Measurements from ENCODE around the gene GRK1. TPM values are rescaled to one million over a fixed set of nuclear protein-coding genes. Genes with fewer than 3 reads are reported as not detected.
A peak's percentile ranks its signal among the peaks of the same experiment; 100 is the strongest.

Gene GRK1
- total and polyA plus RNA-seq, 8 donors: 0.02 to 0.04 TPM; not detected in 6

DNA sequence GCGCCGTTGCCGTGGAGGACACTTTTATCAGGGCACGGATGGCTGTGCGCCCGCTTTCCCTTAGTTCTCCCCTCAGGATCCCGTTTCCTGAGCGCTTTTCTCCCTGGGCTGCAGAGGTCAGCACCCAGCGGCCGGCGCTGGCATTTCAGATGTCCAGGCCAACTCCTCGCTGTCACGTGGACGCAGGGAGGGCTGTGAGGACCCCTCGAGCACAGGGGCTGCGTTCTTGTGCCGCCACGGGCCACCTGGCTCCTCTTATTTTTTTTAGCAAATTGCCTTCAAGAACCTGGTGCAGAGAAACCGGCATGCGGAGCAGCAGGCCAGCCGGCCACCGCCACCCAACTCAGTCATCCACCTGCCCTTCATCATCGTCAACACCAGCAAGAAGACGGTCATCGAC is 31.3 kb upstream of the GRK1 start:
- FAIRE-seq: no peak
- H3K4me1 ChIP-seq: no peaks in the 10 kb centered on the region
- peak in 2 of 6 donors; percentile 25 to 46 for DNase-seq
- peaks cover 0 to 18% (median 4%) of the 10 kb centered on the region in 3 donors for H3K36me3 ChIP-seq
- no peaks in the 10 kb centered on the region for H3K9me3 ChIP-seq
- H3K27ac ChIP-seq: no peak overlapping the region
- TF ChIP-seq, protein P1, sequence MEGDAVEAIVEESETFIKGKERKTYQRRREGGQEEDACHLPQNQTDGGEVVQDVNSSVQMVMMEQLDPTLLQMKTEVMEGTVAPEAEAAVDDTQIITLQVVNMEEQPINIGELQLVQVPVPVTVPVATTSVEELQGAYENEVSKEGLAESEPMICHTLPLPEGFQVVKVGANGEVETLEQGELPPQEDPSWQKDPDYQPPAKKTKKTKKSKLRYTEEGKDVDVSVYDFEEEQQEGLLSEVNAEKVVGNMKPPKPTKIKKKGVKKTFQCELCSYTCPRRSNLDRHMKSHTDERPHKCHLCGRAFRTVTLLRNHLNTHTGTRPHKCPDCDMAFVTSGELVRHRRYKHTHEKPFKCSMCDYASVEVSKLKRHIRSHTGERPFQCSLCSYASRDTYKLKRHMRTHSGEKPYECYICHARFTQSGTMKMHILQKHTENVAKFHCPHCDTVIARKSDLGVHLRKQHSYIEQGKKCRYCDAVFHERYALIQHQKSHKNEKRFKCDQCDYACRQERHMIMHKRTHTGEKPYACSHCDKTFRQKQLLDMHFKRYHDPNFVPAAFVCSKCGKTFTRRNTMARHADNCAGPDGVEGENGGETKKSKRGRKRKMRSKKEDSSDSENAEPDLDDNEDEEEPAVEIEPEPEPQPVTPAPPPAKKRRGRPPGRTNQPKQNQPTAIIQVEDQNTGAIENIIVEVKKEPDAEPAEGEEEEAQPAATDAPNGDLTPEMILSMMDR (IDR thresholded peaks at IDR 0.05): no peak
- ATAC-seq: no peak
- no peaks in the 10 kb centered on the region for H3K27me3 ChIP-seq
- 96 to 98% methylated on average over 25 of the region's 25 CpGs for WGBS, 2 donors
- intact Hi-C loops (cut with DNase I): no loop called here
- H3K4me3 ChIP-seq: no peak overlapping the region

DNA sequence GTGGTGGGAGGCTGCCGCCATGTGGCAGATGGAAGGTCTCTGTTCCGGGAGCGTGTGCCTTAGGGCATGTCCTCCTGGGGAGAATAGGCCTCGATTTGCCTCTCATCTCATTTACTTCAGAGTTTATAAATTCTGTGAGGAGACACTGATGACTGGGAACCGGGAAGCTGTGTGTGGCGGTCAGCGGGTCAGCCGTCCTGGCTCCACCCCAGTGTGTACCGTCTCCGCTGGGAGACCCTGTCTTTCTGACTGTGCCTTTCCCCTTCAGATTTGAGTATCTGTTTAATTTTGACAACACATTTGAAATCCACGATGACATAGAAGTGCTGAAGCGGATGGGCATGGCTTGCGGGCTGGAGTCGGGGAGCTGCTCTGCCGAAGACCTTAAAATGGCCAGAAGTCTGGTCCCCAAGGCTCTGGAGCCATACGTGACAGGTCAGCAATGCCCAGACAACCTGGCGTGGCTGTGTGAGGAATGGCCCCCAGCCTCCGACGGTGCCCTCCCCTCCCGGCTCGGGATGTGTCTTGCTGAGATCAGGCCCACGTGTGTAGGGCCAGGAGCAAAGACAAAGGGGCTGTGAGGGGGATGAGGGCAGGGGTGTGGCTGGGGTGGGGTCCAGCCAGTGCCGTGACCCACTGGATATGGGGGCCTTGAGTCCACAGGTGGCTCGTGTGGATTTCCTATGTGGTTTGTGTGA is 30.6 kb upstream of the GRK1 start:
- ATAC-seq (no peak), FAIRE-seq (no peak), DNase-seq (peak in 2 of 6 donors; percentile 12 to 30)
- Histone ChIP-seq H3K9me3 (no peaks in the 10 kb centered on the region), H3K4me1 (no peaks in the 10 kb centered on the region), H3K27ac (no peak overlapping the region), H3K36me3 (peaks cover 0 to 18% (median 4%) of the 10 kb centered on the region in 3 donors), H3K27me3 (no peaks in the 10 kb centered on the region), H3K4me3 (no peak overlapping the region)
- intact Hi-C loops (cut with DNase I): no loop called here
- WGBS, 2 donors: 96 to 98% methylated on average over 24 of the region's 24 CpGs
- TF ChIP-seq, protein P1 (IDR thresholded peaks at IDR 0.05): no peak

DNA sequence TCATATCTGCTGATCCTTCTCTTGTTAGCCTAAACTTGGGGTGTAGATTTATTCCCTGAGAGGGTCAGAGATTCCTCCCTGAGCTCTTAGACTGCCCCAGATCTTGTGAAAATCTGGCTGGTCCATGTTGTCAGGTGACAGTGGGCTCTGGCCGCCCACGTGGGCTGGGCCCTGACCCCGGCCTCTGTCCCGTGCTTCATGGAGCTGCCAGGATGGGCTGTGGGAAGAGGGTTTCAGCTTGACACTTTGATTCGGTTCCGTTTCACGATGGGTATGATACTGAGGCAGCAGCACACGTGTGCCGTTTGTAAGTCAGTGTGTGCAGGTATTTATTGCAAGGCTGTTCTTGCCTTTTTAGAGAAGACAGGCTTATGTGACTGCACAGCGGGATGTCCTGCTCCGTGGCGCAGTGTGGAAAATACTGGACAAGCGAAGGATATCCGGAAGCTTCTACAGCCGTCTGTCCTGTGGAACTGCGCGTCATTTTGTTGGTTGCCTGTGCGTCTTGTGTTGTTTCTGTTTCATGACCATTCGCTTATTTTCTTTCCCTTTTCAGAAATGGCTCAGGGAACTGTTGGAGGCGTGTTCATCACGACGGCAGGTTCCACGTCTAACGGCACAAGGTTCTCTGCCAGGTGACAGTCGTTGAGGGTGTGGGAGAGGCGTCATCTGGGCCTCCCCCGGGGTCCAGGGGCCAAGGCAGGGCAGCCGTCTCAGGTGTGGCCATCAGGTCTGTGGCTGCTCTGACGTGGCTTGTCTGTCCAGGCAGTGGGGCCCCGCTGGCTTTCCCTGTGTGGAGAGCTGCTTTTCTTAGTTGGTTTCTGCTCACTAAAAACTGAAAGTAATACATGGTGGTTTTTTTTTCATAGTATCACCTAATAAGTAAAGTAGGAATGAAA is 29.5 kb upstream of the GRK1 start:
- FAIRE-seq: no peak
- H3K27ac ChIP-seq: no peak overlapping the region
- ATAC-seq: no peak
- H3K27me3 ChIP-seq: no peaks in the 10 kb centered on the region
- peak in 2 of 6 donors; percentile 3 to 38 for DNase-seq
- intact Hi-C loops (cut with DNase I): no loop called here
- 91 to 92% methylated on average over 30 of the region's 30 CpGs for WGBS, 2 donors
- no peaks in the 10 kb centered on the region for H3K4me1 ChIP-seq
- peaks cover 0 to 15% (median 4%) of the 10 kb centered on the region in 3 donors for H3K36me3 ChIP-seq
- no peak overlapping the region for H3K4me3 ChIP-seq
- H3K9me3 ChIP-seq: no peaks in the 10 kb centered on the region
- TF ChIP-seq, protein P1 (IDR thresholded peaks at IDR 0.05): no peak

DNA sequence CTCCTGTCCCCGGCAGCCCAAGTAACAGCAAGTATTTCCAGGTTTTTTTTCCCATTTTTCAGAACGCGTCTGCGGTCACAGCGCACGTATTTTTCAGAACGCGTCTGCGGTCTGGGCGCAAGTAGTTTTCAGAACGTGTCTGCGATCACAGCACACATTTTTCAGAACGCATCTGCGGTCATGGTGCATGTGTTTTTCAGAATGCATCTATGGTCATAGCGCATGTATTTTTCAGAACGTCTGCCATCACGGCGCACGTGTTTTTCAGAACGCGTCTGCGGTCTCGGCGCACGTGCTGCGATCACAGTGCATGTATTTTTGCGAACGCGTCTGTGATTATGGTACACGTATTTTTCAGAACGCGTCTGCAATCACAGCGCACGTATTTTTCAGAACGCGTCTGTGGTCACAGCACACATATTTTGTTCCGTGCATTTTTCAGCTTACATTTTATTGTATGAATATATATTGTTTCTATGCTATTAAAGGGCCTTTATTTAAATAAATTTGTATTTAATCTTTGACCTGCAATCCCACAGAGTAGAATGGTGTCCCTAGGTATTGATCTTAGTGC is 28.8 kb upstream of the GRK1 start:
- Histone ChIP-seq H3K36me3 (peaks cover 0 to 15% (median 4%) of the 10 kb centered on the region in 3 donors), H3K27me3 (no peaks in the 10 kb centered on the region), H3K9me3 (no peaks in the 10 kb centered on the region), H3K27ac (no peak overlapping the region), H3K4me1 (no peaks in the 10 kb centered on the region), H3K4me3 (no peak overlapping the region)
- ATAC-seq (no peak), FAIRE-seq (no peak), DNase-seq (peak in 2 of 6 donors; percentile 7 to 23)
- TF ChIP-seq, protein P1 (IDR thresholded peaks at IDR 0.05): no peak
- intact Hi-C loops (cut with DNase I): no loop called here
- 97 to 98% methylated on average over 37 of the region's 37 CpGs for WGBS, 2 donors

Measured in pancreas (tissue), 10 donors.